BE2C (cell line): Measurements from ENCODE around the gene RNF144B.

Experiments
- DNase-seq: peaks from one replicate; pipeline ENCODE4 v3.0.0-alpha.2; 2020
- H3K27me3 ChIP-seq: fragments of 250-450 bp; sonication (Bioruptor Pico); 2 replicates; pipeline ENCODE4 v1.5.1; 2020; ENCODE audit warnings: mild to moderate bottlenecking
- H3K36me3 ChIP-seq: fragments of 250-450 bp; sonication (Bioruptor Pico); 2 replicates; pipeline ENCODE4 v1.5.1; 2020; ENCODE audit warnings: mild to moderate bottlenecking
- H3K4me1 ChIP-seq: fragments of 250-450 bp; sonication (Bioruptor Pico); 2 replicates; pipeline ENCODE4 v1.5.1; 2020
- H3K4me3 ChIP-seq: 2 replicates; pipeline ENCODE4 v1.5.1; 2011; ENCODE audit warnings: low read depth, low read length
- H3K9me3 ChIP-seq: fragments of 250-450 bp; sonication (Bioruptor Pico); 2 replicates; pipeline ENCODE4 v1.5.1; 2020
- CTCF ChIP-seq: IDR thresholded peaks from 2 replicates; pipeline ENCODE4 v1.5.1; 2012; ENCODE audit warnings: mild to moderate bottlenecking, low read depth, low read length

Gene RNF144B

GRCh38 chr6:18469536-18469935 is 82.4 kb downstream of the RNF144B start:
- no peaks in the 10 kb centered on the region for H3K27me3 ChIP-seq
- no peaks in the 10 kb centered on the region for H3K9me3 ChIP-seq
- no peak for TF ChIP-seq CTCF
- no peak for DNase-seq
- no peaks in the 10 kb centered on the region for H3K36me3 ChIP-seq
- no peaks in the 10 kb centered on the region for H3K4me1 ChIP-seq
- no peak overlapping the region for H3K4me3 ChIP-seq

GRCh38 chr6:18471232-18471964 is 84.2 kb downstream of the RNF144B start:
- Histone ChIP-seq H3K4me1 (no peaks in the 10 kb centered on the region), H3K9me3 (no peaks in the 10 kb centered on the region), H3K36me3 (no peaks in the 10 kb centered on the region), H3K4me3 (no peak overlapping the region), H3K27me3 (no peaks in the 10 kb centered on the region)
- no peak for DNase-seq
- TF ChIP-seq CTCF: no peak

- Histone ChIP-seq H3K4me3 (no peak overlapping the region), H3K36me3 (no peaks in the 10 kb centered on the region), H3K27me3 (no peaks in the 10 kb centered on the region), H3K9me3 (no peaks in the 10 kb centered on the region), H3K4me1 (no peaks in the 10 kb centered on the region)
- DNase-seq: no peak
- TF ChIP-seq CTCF: no peak
Observed at GRCh38 chr6:18472941-18473340, 85.8 kb downstream of the RNF144B start.

- Histone ChIP-seq H3K27me3 (no peaks in the 10 kb centered on the region), H3K9me3 (no peaks in the 10 kb centered on the region), H3K36me3 (no peaks in the 10 kb centered on the region), H3K4me3 (no peak overlapping the region), H3K4me1 (no peaks in the 10 kb centered on the region)
- no peak for TF ChIP-seq CTCF
- DNase-seq: no peak
Observed at GRCh38 chr6:18473755-18474154, 86.6 kb downstream of the RNF144B start.

- Histone ChIP-seq H3K9me3 (no peaks in the 10 kb centered on the region), H3K4me1 (no peaks in the 10 kb centered on the region), H3K36me3 (no peaks in the 10 kb centered on the region), H3K4me3 (no peak overlapping the region), H3K27me3 (no peaks in the 10 kb centered on the region)
- no peak for TF ChIP-seq CTCF
- no peak for DNase-seq
Observed at GRCh38 chr6:18477301-18477941, 90.3 kb downstream of the RNF144B start.

GRCh38 chr6:18478610-18479009 is 91.5 kb downstream of the RNF144B start:
- H3K27me3 ChIP-seq: no peaks in the 10 kb centered on the region
- H3K36me3 ChIP-seq: no peaks in the 10 kb centered on the region
- no peak for DNase-seq
- H3K4me1 ChIP-seq: no peaks in the 10 kb centered on the region
- H3K9me3 ChIP-seq: no peaks in the 10 kb centered on the region
- H3K4me3 ChIP-seq: no peak overlapping the region
- no peak for TF ChIP-seq CTCF
